NB4 (cell line): ENCODE results near the gene OR5A2.

Experiments
- MYC ChIP-seq: IDR thresholded peaks from 2 replicates; pipeline ENCODE4 v1.6.1; 2011; ENCODE audit warnings: low read depth, low read length
- POLR2A ChIP-seq: IDR thresholded peaks from 2 replicates; pipeline ENCODE4 v1.6.1; 2011; ENCODE audit warnings: mild to moderate bottlenecking; ENCODE audit not compliant: insufficient read length; ENCODE audit errors: extremely low read depth
- TF ChIP-seq, protein P1 (sequence below): IDR thresholded peaks from one replicate; pipeline ENCODE4 v1.5.1; 2012; ENCODE audit warnings: low read depth, low read length

DNA sequence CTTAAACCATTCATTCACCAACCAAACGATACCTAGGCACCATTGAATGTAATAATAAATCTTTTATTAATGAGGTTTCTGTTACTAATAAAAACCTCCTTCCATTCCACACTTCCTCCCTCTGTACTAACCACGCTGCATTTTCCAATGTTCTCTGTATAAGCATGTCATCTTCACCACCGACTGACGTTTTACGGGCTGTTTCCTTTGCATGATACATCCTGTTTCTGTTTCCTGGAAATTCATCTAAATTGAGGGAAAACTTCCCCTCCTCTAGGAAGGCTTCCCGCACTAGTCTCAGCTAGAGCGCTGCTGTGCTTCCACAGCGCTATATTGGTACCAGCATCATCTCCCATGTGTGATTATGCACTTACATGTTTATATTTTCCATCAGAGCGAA, 49.0 kb upstream of the OR5A2 start:
- TF ChIP-seq POLR2A (no peak), MYC (no peak)
- TF ChIP-seq, protein P1, sequence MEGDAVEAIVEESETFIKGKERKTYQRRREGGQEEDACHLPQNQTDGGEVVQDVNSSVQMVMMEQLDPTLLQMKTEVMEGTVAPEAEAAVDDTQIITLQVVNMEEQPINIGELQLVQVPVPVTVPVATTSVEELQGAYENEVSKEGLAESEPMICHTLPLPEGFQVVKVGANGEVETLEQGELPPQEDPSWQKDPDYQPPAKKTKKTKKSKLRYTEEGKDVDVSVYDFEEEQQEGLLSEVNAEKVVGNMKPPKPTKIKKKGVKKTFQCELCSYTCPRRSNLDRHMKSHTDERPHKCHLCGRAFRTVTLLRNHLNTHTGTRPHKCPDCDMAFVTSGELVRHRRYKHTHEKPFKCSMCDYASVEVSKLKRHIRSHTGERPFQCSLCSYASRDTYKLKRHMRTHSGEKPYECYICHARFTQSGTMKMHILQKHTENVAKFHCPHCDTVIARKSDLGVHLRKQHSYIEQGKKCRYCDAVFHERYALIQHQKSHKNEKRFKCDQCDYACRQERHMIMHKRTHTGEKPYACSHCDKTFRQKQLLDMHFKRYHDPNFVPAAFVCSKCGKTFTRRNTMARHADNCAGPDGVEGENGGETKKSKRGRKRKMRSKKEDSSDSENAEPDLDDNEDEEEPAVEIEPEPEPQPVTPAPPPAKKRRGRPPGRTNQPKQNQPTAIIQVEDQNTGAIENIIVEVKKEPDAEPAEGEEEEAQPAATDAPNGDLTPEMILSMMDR: no peak
